Measurements from ENCODE around the gene IDH3B. TPM values are rescaled to one million over a fixed set of nuclear protein-coding genes. Genes with fewer than 3 reads are reported as not detected.

Gene IDH3B
- total RNA-seq, 1 experiment from 2014 or later = 146 TPM

GRCh38 chr20:2640260-2640659, 23.8 kb downstream of the IDH3B start:
- no peaks in the 10 kb centered on the region for H3K9me3 ChIP-seq (ENCODE audit: low read depth, low read length, poor library complexity, severe bottlenecking)
- no TSS peak for BruUV-seq (replicated peaks)
- intact Hi-C loops (cut with micrococcal nuclease; ENCODE audit: unreplicated experiment) = no loop called here
- H3K27me3 ChIP-seq (replicated peaks; ENCODE audit: insufficient read depth, low read depth, low read length, poor library complexity) = no peaks in the 10 kb centered on the region
- no peak for DNase-seq (ENCODE audit: low spot score)
- no peak overlapping the region for H3K4me3 ChIP-seq (ENCODE audit: low read depth, low read length, poor library complexity, severe bottlenecking)
- no peak overlapping the region for H3K27ac ChIP-seq (ENCODE audit: low read depth, low read length, poor library complexity, severe bottlenecking)
- CTCF ChIA-PET = no interaction called here
- POLR2A ChIA-PET (ENCODE audit: low non-redundant PET) = no interaction called here
- H3K36me3 ChIP-seq (ENCODE audit: insufficient read depth, low read length, poor library complexity, severe bottlenecking) = no peaks in the 10 kb centered on the region
- TF ChIP-seq CTCF (conservative IDR thresholded peaks at IDR 0.05; ENCODE audit: low read depth, low read length) (no peak), EZH2 (IDR thresholded peaks at IDR 0.05; ENCODE audit: borderline replicate concordance, low read depth, low read length, poor library complexity, severe bottlenecking) (no peak)
- no peaks in the 10 kb centered on the region for H3K4me1 ChIP-seq (ENCODE audit: insufficient read depth, low read length, poor library complexity, severe bottlenecking)

- CTCF ChIA-PET = no interaction called here
- BruUV-seq (replicated peaks) = no TSS peak
- intact Hi-C loops (cut with micrococcal nuclease; ENCODE audit: unreplicated experiment) = no loop called here
These were observed 26.8 kb downstream of the IDH3B start for GRCh38 chr20:2637246-2637645.

GRCh38 chr20:2633381-2633780, 30.6 kb downstream of the IDH3B start:
- Histone ChIP-seq H3K4me1 (ENCODE audit: insufficient read depth, low read length, poor library complexity, severe bottlenecking) (no peaks in the 10 kb centered on the region), H3K9me3 (ENCODE audit: low read depth, low read length, poor library complexity, severe bottlenecking) (no peaks in the 10 kb centered on the region), H3K27me3 (replicated peaks; ENCODE audit: insufficient read depth, low read depth, low read length, poor library complexity) (peaks cover 15% of the 10 kb centered on the region), H3K36me3 (ENCODE audit: insufficient read depth, low read length, poor library complexity, severe bottlenecking) (no peaks in the 10 kb centered on the region), H3K27ac (ENCODE audit: low read depth, low read length, poor library complexity, severe bottlenecking) (no peak overlapping the region), H3K4me3 (ENCODE audit: low read depth, low read length, poor library complexity, severe bottlenecking) (no peak overlapping the region)
- no TSS peak for BruUV-seq (replicated peaks)
- TF ChIP-seq EZH2 (IDR thresholded peaks at IDR 0.05; ENCODE audit: borderline replicate concordance, low read depth, low read length, poor library complexity, severe bottlenecking) (no peak), CTCF (conservative IDR thresholded peaks at IDR 0.05; ENCODE audit: low read depth, low read length) (no peak)
- ChIA-PET CTCF (no interaction called here), POLR2A (ENCODE audit: low non-redundant PET) (no interaction called here)
- DNase-seq (ENCODE audit: low spot score) = no peak
- intact Hi-C loops (cut with micrococcal nuclease; ENCODE audit: unreplicated experiment) = no loop called here

More at GRCh38 chr20:2637246-2637645, 26.8 kb downstream of the IDH3B start:
- no peak overlapping the region for H3K27ac ChIP-seq (ENCODE audit: low read depth, low read length, poor library complexity, severe bottlenecking)
- POLR2A ChIA-PET (ENCODE audit: low non-redundant PET) = no interaction called here
- H3K36me3 ChIP-seq (ENCODE audit: insufficient read depth, low read length, poor library complexity, severe bottlenecking) = no peaks in the 10 kb centered on the region
- H3K27me3 ChIP-seq (replicated peaks; ENCODE audit: insufficient read depth, low read depth, low read length, poor library complexity) = peaks cover 12% of the 10 kb centered on the region
- H3K9me3 ChIP-seq (ENCODE audit: low read depth, low read length, poor library complexity, severe bottlenecking) = no peaks in the 10 kb centered on the region
- H3K4me3 ChIP-seq (ENCODE audit: low read depth, low read length, poor library complexity, severe bottlenecking) = no peak overlapping the region
- no peaks in the 10 kb centered on the region for H3K4me1 ChIP-seq (ENCODE audit: insufficient read depth, low read length, poor library complexity, severe bottlenecking)
- no peak for TF ChIP-seq EZH2 (IDR thresholded peaks at IDR 0.05; ENCODE audit: borderline replicate concordance, low read depth, low read length, poor library complexity, severe bottlenecking)
- TF ChIP-seq CTCF (conservative IDR thresholded peaks at IDR 0.05; ENCODE audit: low read depth, low read length) = no peak
- no peak for DNase-seq (ENCODE audit: low spot score)

Data from A673 (cell line).